ENCODE measurements around the gene HPCAL1. TPM values are rescaled to one million over a fixed set of nuclear protein-coding genes. Genes with fewer than 3 reads are reported as not detected.
A peak's percentile ranks its signal among the peaks of the same experiment; 100 is the strongest.

The HPCAL1 gene
- total RNA-seq, 3 donors from 2014 or later (not counting 1 experiment from before 2014, with no cell fraction given) = 31.1 to 45.2 (median 39.8) TPM

- H3K4me1 ChIP-seq (ENCODE audit: control insufficient read depth, insufficient read depth, low read length) = peaks cover 17% of the 10 kb centered on the region
- no peaks in the 10 kb centered on the region for H3K36me3 Mint-ChIP-seq
- no peak overlapping the region for H3K4me3 ChIP-seq (ENCODE audit: low read length)
- no peak overlapping the region for H3K27ac Mint-ChIP-seq
- H3K9me3 ChIP-seq (ENCODE audit: control insufficient read depth, insufficient read depth, low read length) = no peaks in the 10 kb centered on the region
- DNase-seq (peak; percentile 72 to 87), ATAC-seq (peak; percentile 83 to 88 (median 85))
- H3K4me3 Mint-ChIP-seq = no peak overlapping the region
- H3K27me3 ChIP-seq (ENCODE audit: control insufficient read depth, insufficient read depth, low read length) = no peaks in the 10 kb centered on the region
- H3K27me3 Mint-ChIP-seq (ENCODE audit: low read depth in 2 of 2) = peaks cover 8 to 22% of the 10 kb centered on the region in 2 donors
- no peaks in the 10 kb centered on the region for H3K9me3 Mint-ChIP-seq
- peaks cover 10% of the 10 kb centered on the region for H3K36me3 ChIP-seq (ENCODE audit: control insufficient read depth, insufficient read depth, low read length)
- WGBS (ENCODE audit: insufficient coverage) = 38% methylated on average over 28 of the region's 28 CpGs
- intact Hi-C loops (cut with micrococcal nuclease) = loop anchor here (1.0 to 10.0 kb wide), 3 partner anchors 311 to 620 kb away; no protein-coding TSS in a partner anchor
- H3K4me1 Mint-ChIP-seq = peaks cover 6 to 21% of the 10 kb centered on the region in 2 donors
- H3K27ac ChIP-seq (ENCODE audit: low read length) = no peak overlapping the region
- TF ChIP-seq, protein P1, sequence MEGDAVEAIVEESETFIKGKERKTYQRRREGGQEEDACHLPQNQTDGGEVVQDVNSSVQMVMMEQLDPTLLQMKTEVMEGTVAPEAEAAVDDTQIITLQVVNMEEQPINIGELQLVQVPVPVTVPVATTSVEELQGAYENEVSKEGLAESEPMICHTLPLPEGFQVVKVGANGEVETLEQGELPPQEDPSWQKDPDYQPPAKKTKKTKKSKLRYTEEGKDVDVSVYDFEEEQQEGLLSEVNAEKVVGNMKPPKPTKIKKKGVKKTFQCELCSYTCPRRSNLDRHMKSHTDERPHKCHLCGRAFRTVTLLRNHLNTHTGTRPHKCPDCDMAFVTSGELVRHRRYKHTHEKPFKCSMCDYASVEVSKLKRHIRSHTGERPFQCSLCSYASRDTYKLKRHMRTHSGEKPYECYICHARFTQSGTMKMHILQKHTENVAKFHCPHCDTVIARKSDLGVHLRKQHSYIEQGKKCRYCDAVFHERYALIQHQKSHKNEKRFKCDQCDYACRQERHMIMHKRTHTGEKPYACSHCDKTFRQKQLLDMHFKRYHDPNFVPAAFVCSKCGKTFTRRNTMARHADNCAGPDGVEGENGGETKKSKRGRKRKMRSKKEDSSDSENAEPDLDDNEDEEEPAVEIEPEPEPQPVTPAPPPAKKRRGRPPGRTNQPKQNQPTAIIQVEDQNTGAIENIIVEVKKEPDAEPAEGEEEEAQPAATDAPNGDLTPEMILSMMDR (IDR thresholded peaks at IDR 0.05) = peak; percentile 85
These were observed 132.4 kb downstream of the HPCAL1 start for GRCh38 chr2:10434886-10435819.

DNA sequence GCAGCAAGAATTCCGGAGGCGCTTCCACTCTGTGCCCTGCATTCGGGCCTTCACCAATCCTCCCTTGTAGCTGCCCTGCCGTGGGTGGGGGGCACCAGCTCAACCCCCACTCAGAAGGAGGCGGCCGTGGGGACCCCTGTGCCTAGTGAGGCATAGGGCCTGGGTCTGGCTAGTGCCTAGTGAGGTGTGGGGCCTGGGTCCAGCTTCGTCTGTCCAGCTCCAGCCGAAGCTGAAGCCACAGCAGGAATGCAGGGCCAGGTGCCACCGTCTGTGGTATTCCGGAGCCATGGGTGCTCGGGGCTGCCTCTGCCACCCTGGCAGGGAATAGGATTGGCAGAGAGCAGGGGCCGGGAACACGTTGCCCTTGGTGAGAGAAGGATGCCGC is 133.1 kb downstream of the HPCAL1 start:
- no peaks in the 10 kb centered on the region for H3K9me3 Mint-ChIP-seq
- intact Hi-C loops (cut with micrococcal nuclease) = loop anchor here (1.0 to 10.0 kb wide), 3 partner anchors 312 to 621 kb away; no protein-coding TSS in a partner anchor

DNA sequence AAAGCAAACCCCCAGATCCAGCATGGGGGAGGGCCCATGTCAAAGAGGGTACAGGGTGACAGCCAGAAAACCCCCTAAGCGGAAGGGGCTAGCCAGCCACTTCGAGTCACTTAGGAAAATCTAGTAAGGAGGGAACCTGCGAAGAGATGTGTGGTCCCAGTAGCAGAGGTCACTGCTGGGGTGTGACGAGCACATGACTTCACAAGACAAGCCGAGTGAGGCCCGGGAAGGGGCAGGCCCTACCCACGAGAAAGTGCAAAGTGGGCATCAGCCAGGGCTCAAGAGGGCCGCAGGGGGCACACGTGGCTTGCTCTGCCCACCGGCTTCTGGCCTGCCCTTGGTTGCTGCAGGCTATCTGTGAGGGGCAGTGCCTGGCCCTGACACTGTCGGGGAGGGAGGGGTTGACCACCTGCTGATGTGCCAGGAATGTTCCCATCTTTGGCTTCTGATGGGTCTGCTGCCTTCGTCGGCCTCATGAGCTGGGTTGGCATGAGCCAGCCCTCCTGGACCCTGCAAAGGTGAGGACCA is 133.9 kb downstream of the HPCAL1 start:
- no peak for ATAC-seq
- intact Hi-C loops (cut with micrococcal nuclease) = loop anchor here (10.0 kb wide), 1 partner anchor 622 kb away; no protein-coding TSS in a partner anchor
- TF ChIP-seq, protein P1 (IDR thresholded peaks at IDR 0.05) = no peak

More for the DNA sequence above, 133.1 kb downstream of the HPCAL1 start:
- Histone ChIP-seq H3K27ac (ENCODE audit: low read length) (no peak overlapping the region), H3K9me3 (ENCODE audit: control insufficient read depth, insufficient read depth, low read length) (no peaks in the 10 kb centered on the region), H3K36me3 (ENCODE audit: control insufficient read depth, insufficient read depth, low read length) (peaks cover 17% of the 10 kb centered on the region), H3K4me3 (ENCODE audit: low read length) (no peak overlapping the region), H3K27me3 (ENCODE audit: control insufficient read depth, insufficient read depth, low read length) (no peaks in the 10 kb centered on the region), H3K4me1 (ENCODE audit: control insufficient read depth, insufficient read depth, low read length) (peaks cover 17% of the 10 kb centered on the region)
- H3K36me3 Mint-ChIP-seq = no peaks in the 10 kb centered on the region
- peaks cover 8 to 22% of the 10 kb centered on the region in 2 donors for H3K27me3 Mint-ChIP-seq (ENCODE audit: low read depth in 2 of 2)
- ATAC-seq = no peak
- no peak overlapping the region for H3K27ac Mint-ChIP-seq
- H3K4me1 Mint-ChIP-seq = peaks cover 6 to 21% of the 10 kb centered on the region in 2 donors
- WGBS (ENCODE audit: insufficient coverage) = 90% methylated on average over 14 of the region's 14 CpGs
- H3K4me3 Mint-ChIP-seq = no peak overlapping the region
- TF ChIP-seq, protein P1 (IDR thresholded peaks at IDR 0.05) = no peak
- DNase-seq = no peak

More for the DNA sequence above, 133.9 kb downstream of the HPCAL1 start:
- no peaks in the 10 kb centered on the region for H3K27me3 ChIP-seq (ENCODE audit: control insufficient read depth, insufficient read depth, low read length)
- Mint-ChIP-seq H3K27me3 (ENCODE audit: low read depth in 2 of 2) (peaks cover 7 to 18% of the 10 kb centered on the region in 2 donors), H3K9me3 (no peaks in the 10 kb centered on the region), H3K4me1 (peaks cover 6 to 21% of the 10 kb centered on the region in 2 donors), H3K27ac (no peak overlapping the region), H3K36me3 (peaks cover 4% of the 10 kb centered on the region), H3K4me3 (no peak overlapping the region)
- H3K9me3 ChIP-seq (ENCODE audit: control insufficient read depth, insufficient read depth, low read length) = no peaks in the 10 kb centered on the region
- H3K36me3 ChIP-seq (ENCODE audit: control insufficient read depth, insufficient read depth, low read length) = peaks cover 25% of the 10 kb centered on the region
- peaks cover 17% of the 10 kb centered on the region for H3K4me1 ChIP-seq (ENCODE audit: control insufficient read depth, insufficient read depth, low read length)
- no peak overlapping the region for H3K27ac ChIP-seq (ENCODE audit: low read length)
- no peak for DNase-seq
- H3K4me3 ChIP-seq (ENCODE audit: low read length) = no peak overlapping the region
- whole genome bisulfite sequencing (ENCODE audit: insufficient coverage) = 90% methylated on average over 13 of the region's 13 CpGs
